SH-SY5Y (cell line): ENCODE measurements around the gene SYNGR3.

Experiments
- GATA2 ChIP-seq: IDR thresholded peaks from 2 replicates; pipeline ENCODE4 v1.6.1; 2011; ENCODE audit warnings: mild to moderate bottlenecking, low read depth, low read length
- GATA3 ChIP-seq: IDR thresholded peaks from 2 replicates; pipeline ENCODE4 v1.6.1; 2011; ENCODE audit warnings: low read depth, mild to moderate bottlenecking, low read length, moderate library complexity

- no peak for TF ChIP-seq GATA2
- TF ChIP-seq GATA3, result no peak
Measured at GRCh38 chr16:1965396-1966001, 24.3 kb upstream of the SYNGR3 start.
